Measurements from ENCODE around the gene STH. TPM values are rescaled to one million over a fixed set of nuclear protein-coding genes. Genes with fewer than 3 reads are reported as not detected.

Gene STH
- total and polyA plus RNA-seq, 4 experiments from 2014 or later: not detected

GRCh38 chr17:45974916-45975630 is 24.0 kb upstream of the STH start:
- H3K27me3 Mint-ChIP-seq: no peaks in the 10 kb centered on the region
- H3K4me1 Mint-ChIP-seq: no peaks in the 10 kb centered on the region
- peaks cover 0 to 6% (median 1%) of the 10 kb centered on the region in 8 donors for H3K9me3 Mint-ChIP-seq
- Histone ChIP-seq H3K27me3 (ENCODE audit: insufficient read depth, low read length) (no peaks in the 10 kb centered on the region), H3K4me1 (ENCODE audit: insufficient read depth, low read length) (no peaks in the 10 kb centered on the region), H3K9me3 (ENCODE audit: control insufficient read depth in 1 of 2, low read length in 2 of 2) (no peaks in the 10 kb centered on the region), H3K27ac (ENCODE audit: low read depth, low read length) (no peak overlapping the region), H3K4me3 (ENCODE audit: low read length in 2 of 2) (no peak overlapping the region), H3K36me3 (ENCODE audit: insufficient read depth, low read length) (no peaks in the 10 kb centered on the region)
- ChIA-PET POLR2A (ENCODE audit: partially characterized antibody) (no interaction called here), CTCF (ENCODE audit: partially characterized antibody) (no interaction called here)
- no peaks in the 10 kb centered on the region for H3K36me3 Mint-ChIP-seq
- H3K4me3 Mint-ChIP-seq: no peak overlapping the region
- H3K27ac Mint-ChIP-seq: no peak overlapping the region
- intact Hi-C loops (cut with micrococcal nuclease): no loop called here
- DNase-seq: no peak

- Histone ChIP-seq H3K36me3 (ENCODE audit: insufficient read depth, low read length) (no peaks in the 10 kb centered on the region), H3K27me3 (ENCODE audit: insufficient read depth, low read length) (no peaks in the 10 kb centered on the region), H3K4me1 (ENCODE audit: insufficient read depth, low read length) (no peaks in the 10 kb centered on the region), H3K4me3 (ENCODE audit: low read length in 2 of 2) (no peak overlapping the region), H3K9me3 (ENCODE audit: control insufficient read depth in 1 of 2, low read length in 2 of 2) (no peaks in the 10 kb centered on the region), H3K27ac (ENCODE audit: low read depth, low read length) (no peak overlapping the region)
- Mint-ChIP-seq H3K4me3 (no peak overlapping the region), H3K27me3 (no peaks in the 10 kb centered on the region), H3K9me3 (peaks cover 0 to 6% (median 1%) of the 10 kb centered on the region in 8 donors), H3K27ac (peak overlapping the region in 1 of 7 donors; percentile 47), H3K36me3 (no peaks in the 10 kb centered on the region), H3K4me1 (no peaks in the 10 kb centered on the region)
- intact Hi-C loops (cut with micrococcal nuclease): no loop called here
- ChIA-PET POLR2A (ENCODE audit: partially characterized antibody) (no interaction called here), CTCF (ENCODE audit: partially characterized antibody) (no interaction called here)
- DNase-seq: no peak
These were observed 23.3 kb upstream of the STH start for GRCh38 chr17:45975640-45976295.

GRCh38 chr17:45976391-45976754 is 22.7 kb upstream of the STH start:
- no peak for DNase-seq
- CTCF ChIA-PET (ENCODE audit: partially characterized antibody): no interaction called here
- Histone ChIP-seq H3K27ac (ENCODE audit: low read depth, low read length) (no peak overlapping the region), H3K4me1 (ENCODE audit: insufficient read depth, low read length) (no peaks in the 10 kb centered on the region), H3K27me3 (ENCODE audit: insufficient read depth, low read length) (no peaks in the 10 kb centered on the region), H3K36me3 (ENCODE audit: insufficient read depth, low read length) (no peaks in the 10 kb centered on the region), H3K9me3 (ENCODE audit: control insufficient read depth in 1 of 2, low read length in 2 of 2) (no peaks in the 10 kb centered on the region), H3K4me3 (ENCODE audit: low read length in 2 of 2) (no peak overlapping the region)
- Mint-ChIP-seq H3K4me1 (no peaks in the 10 kb centered on the region), H3K4me3 (no peak overlapping the region), H3K9me3 (peaks cover 0 to 6% (median 1%) of the 10 kb centered on the region in 8 donors), H3K36me3 (no peaks in the 10 kb centered on the region), H3K27me3 (no peaks in the 10 kb centered on the region), H3K27ac (no peak overlapping the region)
- intact Hi-C loops (cut with micrococcal nuclease): no loop called here
- POLR2A ChIA-PET (ENCODE audit: partially characterized antibody): no interaction called here

DNA sequence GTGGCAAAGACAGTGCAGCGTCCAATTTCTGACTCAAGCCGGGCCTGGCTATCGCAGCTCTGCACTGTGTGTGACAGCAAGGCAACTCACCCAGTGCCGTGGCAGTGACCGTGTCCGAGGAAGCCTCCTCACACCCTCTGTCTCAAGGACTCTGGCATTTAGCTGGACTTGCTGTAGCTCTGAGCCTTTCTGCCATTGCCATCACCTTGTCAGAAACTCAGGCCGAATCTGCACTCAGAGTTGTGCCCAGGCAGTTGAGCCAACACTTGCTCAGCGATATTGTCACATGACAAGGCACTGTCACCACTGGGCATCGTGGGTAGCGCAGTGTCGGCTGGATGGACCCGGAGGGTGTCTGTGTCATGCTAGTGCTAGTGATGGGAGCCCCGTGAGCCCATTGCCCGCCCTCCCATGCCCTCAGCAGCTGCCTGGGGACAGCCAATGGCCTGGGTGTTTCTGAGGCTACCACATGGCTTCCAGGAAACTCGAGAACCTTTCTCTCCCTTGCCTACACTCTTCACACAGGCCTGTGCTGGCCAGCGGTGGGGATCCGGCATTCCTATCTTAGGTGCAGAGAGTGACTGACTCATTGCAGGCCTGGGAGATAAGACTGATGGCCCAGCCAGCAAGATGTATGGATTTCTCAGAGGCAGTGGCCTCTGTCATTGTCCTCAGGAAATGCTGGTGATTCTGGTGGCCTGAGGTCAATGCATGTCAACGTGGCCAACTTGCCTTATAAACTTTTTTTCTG is 22.1 kb upstream of the STH start:
- CTCF ChIA-PET (ENCODE audit: partially characterized antibody): no interaction called here
- intact Hi-C loops (cut with micrococcal nuclease): no loop called here

GRCh38 chr17:45977506-45977824 is 21.6 kb upstream of the STH start:
- Mint-ChIP-seq H3K36me3 (no peaks in the 10 kb centered on the region), H3K9me3 (peaks cover 0 to 3% (median 0%) of the 10 kb centered on the region in 8 donors), H3K27me3 (peaks cover 0 to 2% of the 10 kb centered on the region in 2 donors), H3K4me1 (no peaks in the 10 kb centered on the region), H3K27ac (no peak overlapping the region), H3K4me3 (no peak overlapping the region)
- CTCF ChIA-PET (ENCODE audit: partially characterized antibody): no interaction called here
- POLR2A ChIA-PET (ENCODE audit: partially characterized antibody): no interaction called here
- Histone ChIP-seq H3K9me3 (ENCODE audit: control insufficient read depth in 1 of 2, low read length in 2 of 2) (no peaks in the 10 kb centered on the region), H3K4me3 (ENCODE audit: low read length in 2 of 2) (no peak overlapping the region), H3K4me1 (ENCODE audit: insufficient read depth, low read length) (no peaks in the 10 kb centered on the region), H3K27ac (ENCODE audit: low read depth, low read length) (no peak overlapping the region), H3K36me3 (ENCODE audit: insufficient read depth, low read length) (no peaks in the 10 kb centered on the region), H3K27me3 (ENCODE audit: insufficient read depth, low read length) (no peaks in the 10 kb centered on the region)
- intact Hi-C loops (cut with micrococcal nuclease): no loop called here
- DNase-seq: no peak

More for the DNA sequence above, 22.1 kb upstream of the STH start:
- no peaks in the 10 kb centered on the region for H3K4me1 Mint-ChIP-seq
- Histone ChIP-seq H3K36me3 (ENCODE audit: insufficient read depth, low read length) (no peaks in the 10 kb centered on the region), H3K4me3 (ENCODE audit: low read length in 2 of 2) (no peak overlapping the region), H3K4me1 (ENCODE audit: insufficient read depth, low read length) (no peaks in the 10 kb centered on the region), H3K27ac (ENCODE audit: low read depth, low read length) (no peak overlapping the region), H3K9me3 (ENCODE audit: control insufficient read depth in 1 of 2, low read length in 2 of 2) (no peaks in the 10 kb centered on the region), H3K27me3 (ENCODE audit: insufficient read depth, low read length) (no peaks in the 10 kb centered on the region)
- peaks cover 0 to 6% (median 1%) of the 10 kb centered on the region in 8 donors for H3K9me3 Mint-ChIP-seq
- no peaks in the 10 kb centered on the region for H3K36me3 Mint-ChIP-seq
- H3K27ac Mint-ChIP-seq: no peak overlapping the region
- POLR2A ChIA-PET (ENCODE audit: partially characterized antibody): no interaction called here
- DNase-seq: no peak
- H3K4me3 Mint-ChIP-seq: no peak overlapping the region
- no peaks in the 10 kb centered on the region for H3K27me3 Mint-ChIP-seq

- ChIA-PET POLR2A (ENCODE audit: partially characterized antibody) (no interaction called here), CTCF (ENCODE audit: partially characterized antibody) (interaction anchor here (0.6 kb wide), 1 partner anchor 499 kb away, joined by 3 read pairs; no protein-coding TSS in a partner anchor)
- no peak overlapping the region for H3K27ac ChIP-seq (ENCODE audit: low read depth, low read length)
- no peaks in the 10 kb centered on the region for H3K9me3 ChIP-seq (ENCODE audit: control insufficient read depth in 1 of 2, low read length in 2 of 2)
- H3K4me3 Mint-ChIP-seq: no peak overlapping the region
- intact Hi-C loops (cut with micrococcal nuclease): no loop called here
- no peaks in the 10 kb centered on the region for H3K36me3 ChIP-seq (ENCODE audit: insufficient read depth, low read length)
- no peak overlapping the region for H3K27ac Mint-ChIP-seq
- peaks cover 0 to 2% of the 10 kb centered on the region in 2 donors for H3K27me3 Mint-ChIP-seq
- DNase-seq: no peak
- no peaks in the 10 kb centered on the region for H3K27me3 ChIP-seq (ENCODE audit: insufficient read depth, low read length)
- no peaks in the 10 kb centered on the region for H3K36me3 Mint-ChIP-seq
- no peak overlapping the region for H3K4me3 ChIP-seq (ENCODE audit: low read length in 2 of 2)
- no peaks in the 10 kb centered on the region for H3K9me3 Mint-ChIP-seq
- no peaks in the 10 kb centered on the region for H3K4me1 Mint-ChIP-seq
- H3K4me1 ChIP-seq (ENCODE audit: insufficient read depth, low read length): no peaks in the 10 kb centered on the region
These were observed 20.9 kb upstream of the STH start for GRCh38 chr17:45977976-45978626.

DNA sequence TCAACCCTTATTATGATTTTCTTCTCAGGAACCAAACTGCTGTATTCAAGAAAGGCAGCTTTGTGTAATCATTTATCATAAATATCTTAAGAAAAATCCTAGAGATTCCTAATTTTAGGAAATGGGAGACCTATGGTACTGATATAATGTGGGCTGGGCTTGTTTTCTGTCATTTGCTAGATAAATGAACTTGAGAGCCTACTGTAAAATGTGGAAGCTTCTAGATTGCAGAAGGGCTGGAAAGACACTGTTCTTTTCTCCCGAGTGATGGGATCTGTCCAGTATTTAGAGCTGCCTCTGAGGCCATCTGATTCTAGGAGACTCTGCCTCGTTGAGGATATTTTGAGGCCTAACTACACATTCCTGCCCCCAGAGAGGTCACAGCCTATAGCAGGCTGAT is 19.9 kb upstream of the STH start:
- POLR2A ChIA-PET (ENCODE audit: partially characterized antibody): no interaction called here
- Mint-ChIP-seq H3K27ac (peak overlapping the region in 1 of 7 donors; percentile 57), H3K27me3 (peaks cover 0 to 3% of the 10 kb centered on the region in 2 donors), H3K36me3 (no peaks in the 10 kb centered on the region), H3K4me3 (no peak overlapping the region), H3K9me3 (no peaks in the 10 kb centered on the region), H3K4me1 (no peaks in the 10 kb centered on the region)
- H3K27ac ChIP-seq (ENCODE audit: low read depth, low read length): no peak overlapping the region
- no peak for DNase-seq
- H3K27me3 ChIP-seq (ENCODE audit: insufficient read depth, low read length): no peaks in the 10 kb centered on the region
- H3K9me3 ChIP-seq (ENCODE audit: control insufficient read depth in 1 of 2, low read length in 2 of 2): no peaks in the 10 kb centered on the region
- intact Hi-C loops (cut with micrococcal nuclease): no loop called here
- no peaks in the 10 kb centered on the region for H3K4me1 ChIP-seq (ENCODE audit: insufficient read depth, low read length)
- CTCF ChIA-PET (ENCODE audit: partially characterized antibody): interaction anchor here (0.7 kb wide), 1 partner anchor 308 kb away, joined by 3 read pairs; no protein-coding TSS in a partner anchor
- H3K4me3 ChIP-seq (ENCODE audit: low read length in 2 of 2): no peak overlapping the region
- no peaks in the 10 kb centered on the region for H3K36me3 ChIP-seq (ENCODE audit: insufficient read depth, low read length)
